Liver (tissue), 9 donors: ENCODE results near the gene ITPKA. TPM values are rescaled to one million over a fixed set of nuclear protein-coding genes. Genes with fewer than 3 reads are reported as not detected.

Source experiments
- DNase-seq: peaks from one replicate; pipeline ENCODE4 v3.0.0-alpha.2; 2017; ENCODE audit warnings: low spot score
- H3K27ac ChIP-seq, 2 donors: one replicate each; pipeline ENCODE4 v1.7.0; 2013; ENCODE audit warnings: inconsistent platforms in 2 of 2, low read length in 2 of 2, control low read depth in 1 of 2, low read depth in 1 of 2, mild to moderate bottlenecking in 1 of 2
- H3K27me3 ChIP-seq, 4 donors: one replicate each; pipeline versions ENCODE4 v1.6.1 to v1.7.0; 2013; ENCODE audit warnings: low read length in 3 of 4, inconsistent platforms in 1 of 4, mild to moderate bottlenecking in 1 of 4, moderate library complexity in 1 of 4; ENCODE audit not compliant: control insufficient read depth in 4 of 4, insufficient read depth in 4 of 4
- H3K36me3 ChIP-seq, 4 donors: one replicate each; pipeline versions ENCODE4 v1.6.1 to v1.7.0; 2013; ENCODE audit warnings: low read length in 3 of 4, mild to moderate bottlenecking in 3 of 4, low read depth in 1 of 4, moderate library complexity in 1 of 4; ENCODE audit not compliant: control insufficient read depth in 4 of 4, insufficient read depth in 3 of 4
- H3K4me1 ChIP-seq, 4 donors: one replicate each; pipeline versions ENCODE4 v1.6.1 to v1.7.0; 2013; ENCODE audit warnings: low read length in 3 of 4, mild to moderate bottlenecking in 3 of 4, moderate library complexity in 1 of 4; ENCODE audit not compliant: control insufficient read depth in 4 of 4, insufficient read depth in 4 of 4
- H3K4me3 ChIP-seq, 3 donors: one replicate each; pipeline versions ENCODE4 v1.6.1 to v1.7.0; 2013; ENCODE audit warnings: low read length in 3 of 3, control low read depth in 1 of 3, low read depth in 1 of 3, mild to moderate bottlenecking in 1 of 3
- H3K9ac ChIP-seq, 2 donors: one replicate each; pipeline ENCODE4 v1.7.0; 2013; ENCODE audit warnings: low read length in 2 of 2, mild to moderate bottlenecking in 2 of 2, moderate library complexity in 2 of 2, control low read depth in 1 of 2, low read depth in 1 of 2
- H3K9me3 ChIP-seq, 4 donors: one replicate each; pipeline versions ENCODE4 v1.6.1 to v1.7.0; 2013; ENCODE audit warnings: low read length in 3 of 4; ENCODE audit not compliant: control insufficient read depth in 4 of 4
- CTCF ChIP-seq: fragments of 150-350 bp; IDR thresholded peaks from 2 replicates; pipeline ENCODE4 v1.5.1; 2017; ENCODE audit warnings: improper control_type of control experiment, low read depth, low read length; ENCODE audit not compliant: missing input control
- EGR1 ChIP-seq, 2 donors: IDR thresholded peaks; 2 replicates each; pipeline ENCODE4 v1.6.1; 2016 to 2018; ENCODE audit warnings: antibody characterized with exemption in 2 of 2, low read depth in 2 of 2
- FOXA1 ChIP-seq: IDR thresholded peaks from 2 replicates; pipeline ENCODE4 v1.6.1; 2016; ENCODE audit warnings: antibody characterized with exemption
- FOXA2 ChIP-seq: IDR thresholded peaks from 2 replicates; pipeline ENCODE4 v1.6.1; 2016; ENCODE audit warnings: antibody characterized with exemption
- GABPA ChIP-seq, 2 donors: IDR thresholded peaks in 1 of 2; conservative IDR thresholded peaks in 1 of 2; 2 replicates each; pipeline ENCODE4 v1.6.1; 2016; ENCODE audit warnings: antibody characterized with exemption in 2 of 2, mild to moderate bottlenecking in 1 of 2, moderate library complexity in 1 of 2
- JUND ChIP-seq, 2 donors: IDR thresholded peaks; 2 replicates each; pipeline ENCODE4 v1.6.1; 2016; ENCODE audit warnings: antibody characterized with exemption in 2 of 2
- NR2F2 ChIP-seq: IDR thresholded peaks from 2 replicates; pipeline ENCODE4 v1.6.1; 2016; ENCODE audit warnings: antibody characterized with exemption
- RAD21 ChIP-seq, 2 donors: IDR thresholded peaks; 2 replicates each; pipeline ENCODE4 v1.6.1; 2016; ENCODE audit warnings: antibody characterized with exemption in 2 of 2, mild to moderate bottlenecking in 2 of 2
- RXRA ChIP-seq, 2 donors: IDR thresholded peaks; 2 replicates each; pipeline ENCODE4 v1.6.1; 2017 to 2018; ENCODE audit warnings: antibody characterized with exemption in 2 of 2, mild to moderate bottlenecking in 1 of 2
- SP1 ChIP-seq: IDR thresholded peaks from 2 replicates; pipeline ENCODE4 v1.6.1; 2018; ENCODE audit warnings: antibody characterized with exemption, mild to moderate bottlenecking
- TAF1 ChIP-seq: conservative IDR thresholded peaks from 2 replicates; pipeline ENCODE4 v1.6.1; 2016; ENCODE audit warnings: antibody characterized with exemption, mild to moderate bottlenecking
- YY1 ChIP-seq: IDR thresholded peaks from 2 replicates; pipeline ENCODE4 v1.6.1; 2016; ENCODE audit warnings: antibody characterized with exemption, mild to moderate bottlenecking
- WGBS: extraction: QIAGEN DNeasy Blood & Tissue Kit; methylation state at CpG from one replicate; pipeline ENCODE4 v1.1.7; 2013; 5-methylcytosine and 5-hydroxymethylcytosine counted together
- polyA plus RNA-seq, 2 donors: library from polyadenylated mRNA; stranded (reverse) in 1 of 2; unstranded in 1 of 2; fragments of 200-250 nt in 1 of 2; fragments of >200 nt in 1 of 2; fragmentation: Nextera tagmentation in 1 of 2; extraction: Ambion mirVana in 1 of 2; gene quantifications; one replicate each; pipeline versions ENCODE4 v1.2.1 to v1.2.3, GENCODE V29; 2013 to 2015
- total RNA-seq, 2 donors: library from RNA; depleted of rRNA; stranded (reverse); fragments of >200 nt; gene quantifications; one replicate each; pipeline ENCODE4 v1.2.3, GENCODE V29; 2014
- TF ChIP-seq, protein P1 (sequence below): IDR thresholded peaks from 2 replicates; pipeline ENCODE4 v1.6.1; 2016; ENCODE audit warnings: antibody characterized with exemption
- TF ChIP-seq, protein P2 (sequence below): IDR thresholded peaks from 2 replicates; pipeline ENCODE4 v1.6.1; 2016; ENCODE audit warnings: antibody characterized with exemption
- TF ChIP-seq, protein P3 (sequence below): IDR thresholded peaks from 2 replicates; pipeline ENCODE4 v1.6.1; 2016; ENCODE audit warnings: antibody characterized with exemption
- donor health status: healthy.
- donor health status: healthy.
- donor health status: healthy.
- donor health status: healthy.
- donor health status: healthy.

The ITPKA gene
- total and polyA plus RNA-seq, 4 donors, result 0.36 to 2.4 (median 1.2) TPM

DNA sequence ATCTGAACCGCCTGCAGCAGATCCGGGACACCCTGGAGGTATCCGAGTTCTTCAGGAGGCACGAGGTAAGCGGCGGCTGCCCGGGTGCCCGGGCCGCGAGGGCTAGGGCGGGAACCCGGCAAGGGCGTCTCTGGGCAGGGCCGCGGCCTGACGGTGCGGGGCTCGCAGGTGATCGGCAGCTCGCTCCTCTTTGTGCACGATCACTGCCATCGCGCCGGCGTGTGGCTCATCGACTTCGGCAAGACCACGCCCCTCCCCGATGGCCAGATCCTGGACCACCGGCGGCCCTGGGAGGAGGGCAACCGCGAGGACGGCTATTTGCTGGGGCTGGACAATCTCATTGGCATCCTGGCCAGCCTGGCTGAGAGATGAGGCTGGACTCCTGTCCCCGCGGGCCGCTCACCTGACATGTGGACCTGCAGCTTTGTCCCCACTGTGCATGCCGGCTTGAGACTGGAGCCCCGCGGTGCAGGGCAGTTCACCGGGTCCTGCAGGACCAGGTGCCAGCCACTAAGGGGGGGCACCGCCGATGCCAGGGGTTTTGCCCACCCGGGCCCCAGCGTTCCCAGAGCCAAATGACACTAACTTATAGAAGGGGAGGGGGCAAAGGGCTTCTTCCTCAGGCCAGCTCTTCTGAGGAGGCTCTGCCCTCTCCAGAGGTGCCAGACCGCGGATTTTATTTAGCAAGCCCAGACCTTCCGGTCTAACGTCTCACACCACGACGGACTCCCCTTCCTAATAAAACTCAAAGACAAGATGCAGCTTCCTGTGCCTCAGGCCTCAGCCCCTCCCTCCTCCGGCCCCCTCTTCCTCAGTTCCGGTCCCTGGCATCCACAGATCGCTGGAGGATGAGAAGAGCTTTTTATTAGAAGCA is 9.4 kb downstream of the ITPKA start:
- WGBS, result 71% methylated on average over 54 of the region's 54 CpGs
- no peak for DNase-seq

DNA sequence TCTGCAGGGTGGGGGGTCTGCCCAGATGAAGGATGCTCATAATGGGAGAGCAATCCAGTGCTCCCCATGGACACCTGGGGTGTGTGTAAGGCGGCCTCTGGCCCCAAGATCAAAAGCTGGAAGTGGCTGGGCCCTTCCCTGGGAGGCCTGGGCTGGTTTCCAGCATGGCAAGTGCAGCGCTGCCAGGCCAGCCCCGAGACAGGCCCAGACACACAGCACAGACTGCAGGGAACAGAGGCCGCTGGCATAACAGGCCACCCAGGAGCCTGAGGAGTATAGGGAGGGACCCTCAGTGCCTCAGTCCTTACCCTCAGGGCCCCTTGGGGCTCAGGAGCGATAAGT is 10.0 kb downstream of the ITPKA start:
- Histone ChIP-seq H3K36me3 (no peaks in the 10 kb centered on the region), H3K27ac (no peak overlapping the region), H3K4me1 (peaks cover 0 to 14% (median 4%) of the 10 kb centered on the region in 4 donors), H3K9me3 (no peaks in the 10 kb centered on the region), H3K9ac (no peak overlapping the region), H3K27me3 (peaks cover 0 to 2% (median 0%) of the 10 kb centered on the region in 4 donors), H3K4me3 (no peak overlapping the region)
- TF ChIP-seq SP1, result no peak
- no peak for DNase-seq
- 90% methylated on average over 5 of the region's 5 CpGs for WGBS

More for the DNA sequence above, 9.4 kb downstream of the ITPKA start:
- TF ChIP-seq CTCF, result no peak
- no peak for TF ChIP-seq EGR1 (IDR thresholded peaks at IDR 0.05; ENCODE audit: low read depth in 2 of 2)
- TF ChIP-seq, protein P1, sequence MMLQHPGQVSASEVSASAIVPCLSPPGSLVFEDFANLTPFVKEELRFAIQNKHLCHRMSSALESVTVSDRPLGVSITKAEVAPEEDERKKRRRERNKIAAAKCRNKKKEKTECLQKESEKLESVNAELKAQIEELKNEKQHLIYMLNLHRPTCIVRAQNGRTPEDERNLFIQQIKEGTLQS, result no peak
- no peak for TF ChIP-seq JUND (IDR thresholded peaks at IDR 0.05)
- no peak for TF ChIP-seq FOXA1
- TF ChIP-seq YY1, result no peak
- no peak for TF ChIP-seq TAF1
- no peak for TF ChIP-seq FOXA2
- TF ChIP-seq RAD21 (IDR thresholded peaks at IDR 0.05), result no peak
- no peak for TF ChIP-seq NR2F2
- TF ChIP-seq, protein P2, sequence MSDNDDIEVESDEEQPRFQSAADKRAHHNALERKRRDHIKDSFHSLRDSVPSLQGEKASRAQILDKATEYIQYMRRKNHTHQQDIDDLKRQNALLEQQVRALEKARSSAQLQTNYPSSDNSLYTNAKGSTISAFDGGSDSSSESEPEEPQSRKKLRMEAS, result no peak
- H3K9ac ChIP-seq, result no peak overlapping the region
- H3K4me1 ChIP-seq, result peaks cover 0 to 12% (median 3%) of the 10 kb centered on the region in 4 donors
- no peaks in the 10 kb centered on the region for H3K9me3 ChIP-seq
- H3K4me3 ChIP-seq, result no peak overlapping the region
- H3K27me3 ChIP-seq, result peaks cover 0 to 2% (median 0%) of the 10 kb centered on the region in 4 donors
- no peaks in the 10 kb centered on the region for H3K36me3 ChIP-seq
- no peak overlapping the region for H3K27ac ChIP-seq

DNA sequence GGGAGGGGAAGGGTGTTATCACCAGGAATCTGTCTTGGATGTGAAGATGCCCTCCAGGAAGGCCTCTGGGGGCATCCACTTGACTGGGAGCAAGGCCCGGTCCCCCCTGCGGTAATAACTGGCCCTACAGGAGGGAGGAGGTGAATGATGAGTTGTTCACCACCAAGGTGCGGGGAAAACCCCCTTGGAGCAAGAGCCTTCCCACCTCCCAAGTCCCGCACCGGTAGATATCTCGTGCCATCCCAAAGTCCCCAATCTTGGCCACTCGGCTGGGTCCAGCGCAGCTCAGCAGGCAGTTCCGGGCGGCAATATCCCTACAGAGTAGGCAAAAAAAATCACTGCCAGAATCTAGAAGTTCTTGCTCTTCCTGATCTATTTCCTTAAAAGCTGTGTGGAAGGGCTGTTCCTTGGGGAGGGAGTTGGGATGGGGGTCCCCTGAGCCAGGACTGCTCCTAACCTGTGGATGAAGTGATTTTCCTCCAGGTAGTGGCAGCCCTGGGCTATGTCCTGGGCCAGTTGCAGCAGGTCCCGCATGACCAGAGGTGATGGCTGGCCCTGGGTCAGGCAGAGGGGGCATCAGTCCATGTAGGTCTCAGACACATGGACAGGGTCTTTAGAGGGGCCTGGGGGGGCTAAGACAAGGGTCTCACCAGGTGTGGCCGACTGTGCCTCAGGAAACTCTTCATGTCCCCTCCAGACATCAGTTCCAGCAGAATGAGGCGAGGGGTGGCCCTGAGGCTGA is 11.2 kb downstream of the ITPKA start:
- no peak for DNase-seq
- TF ChIP-seq GABPA (IDR thresholded peaks at IDR 0.05 in 1 of 2, conservative IDR thresholded peaks at IDR 0.05 in 1 of 2), result no peak
- TF ChIP-seq, protein P2, result no peak
- TF ChIP-seq FOXA2, result no peak
- TF ChIP-seq, protein P3, sequence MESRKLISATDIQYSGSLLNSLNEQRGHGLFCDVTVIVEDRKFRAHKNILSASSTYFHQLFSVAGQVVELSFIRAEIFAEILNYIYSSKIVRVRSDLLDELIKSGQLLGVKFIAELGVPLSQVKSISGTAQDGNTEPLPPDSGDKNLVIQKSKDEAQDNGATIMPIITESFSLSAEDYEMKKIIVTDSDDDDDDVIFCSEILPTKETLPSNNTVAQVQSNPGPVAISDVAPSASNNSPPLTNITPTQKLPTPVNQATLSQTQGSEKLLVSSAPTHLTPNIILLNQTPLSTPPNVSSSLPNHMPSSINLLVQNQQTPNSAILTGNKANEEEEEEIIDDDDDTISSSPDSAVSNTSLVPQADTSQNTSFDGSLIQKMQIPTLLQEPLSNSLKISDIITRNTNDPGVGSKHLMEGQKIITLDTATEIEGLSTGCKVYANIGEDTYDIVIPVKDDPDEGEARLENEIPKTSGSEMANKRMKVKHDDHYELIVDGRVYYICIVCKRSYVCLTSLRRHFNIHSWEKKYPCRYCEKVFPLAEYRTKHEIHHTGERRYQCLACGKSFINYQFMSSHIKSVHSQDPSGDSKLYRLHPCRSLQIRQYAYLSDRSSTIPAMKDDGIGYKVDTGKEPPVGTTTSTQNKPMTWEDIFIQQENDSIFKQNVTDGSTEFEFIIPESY, result no peak
- no peak for TF ChIP-seq SP1
- TF ChIP-seq EGR1 (IDR thresholded peaks at IDR 0.05; ENCODE audit: low read depth in 2 of 2), result no peak
- TF ChIP-seq YY1, result no peak
- TF ChIP-seq RXRA (IDR thresholded peaks at IDR 0.05), result no peak
- H3K4me1 ChIP-seq, result peaks cover 0 to 14% (median 4%) of the 10 kb centered on the region in 4 donors
- no peak overlapping the region for H3K4me3 ChIP-seq
- no peaks in the 10 kb centered on the region for H3K36me3 ChIP-seq
- 94% methylated on average over 13 of the region's 13 CpGs for WGBS
- no peak overlapping the region for H3K27ac ChIP-seq
- H3K9me3 ChIP-seq, result no peaks in the 10 kb centered on the region
- H3K27me3 ChIP-seq, result no peaks in the 10 kb centered on the region
- no peak overlapping the region for H3K9ac ChIP-seq
